GM18511 (cell line): ENCODE results near the gene HMMR.
"Not testable (repeated sequence)": the region's sequence is repeated elsewhere in the genome, so short reads cannot be mapped to it uniquely, and the experiment has no call there.

Experiments used
- ATAC-seq: cut with Tn5 transposase; IDR thresholded peaks from one replicate; pipeline ENCODE4 v1.9.1; 2021; ENCODE audit warnings: mild to moderate bottlenecking, moderate library complexity; ENCODE audit not compliant: unreplicated experiment

The HMMR gene

DNA sequence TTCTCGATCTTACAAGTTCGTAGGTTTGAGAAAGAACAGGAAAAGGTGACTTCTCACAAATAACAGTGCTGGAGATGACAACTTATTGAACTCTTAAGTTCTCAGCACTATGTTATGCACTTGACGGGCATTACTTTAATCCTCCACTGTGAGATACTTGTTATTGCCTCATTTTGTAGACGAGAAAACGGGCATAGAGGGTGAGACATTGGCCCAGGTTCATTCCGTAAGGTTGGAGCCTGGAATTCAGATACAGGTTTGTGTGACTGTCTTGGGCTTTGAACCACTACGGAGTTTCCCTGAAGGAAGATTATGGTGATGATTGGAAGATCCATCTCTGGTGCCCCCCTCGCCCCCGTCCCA, 45.6 kb downstream of the HMMR start:
- peak; percentile 16 for ATAC-seq

DNA sequence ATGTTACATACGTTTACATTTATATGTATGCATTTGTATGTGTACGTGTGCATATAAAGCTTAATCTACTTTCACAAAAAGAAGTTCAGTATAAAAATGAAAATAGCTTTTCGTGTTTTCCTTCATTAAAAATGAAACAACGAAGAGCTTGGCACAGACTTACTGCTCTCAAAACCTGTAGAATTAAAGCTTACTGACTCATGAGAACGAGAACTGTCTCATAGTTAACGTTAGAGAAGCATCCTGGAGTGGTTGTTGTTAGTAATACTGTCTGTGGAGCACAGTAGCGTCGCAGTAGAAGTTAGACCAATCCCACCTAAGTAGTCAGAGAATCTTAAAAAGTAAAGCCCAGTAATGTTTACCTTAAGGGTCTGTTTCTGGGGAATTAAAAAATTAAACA, 46.3 kb downstream of the HMMR start:
- no peak for ATAC-seq

DNA sequence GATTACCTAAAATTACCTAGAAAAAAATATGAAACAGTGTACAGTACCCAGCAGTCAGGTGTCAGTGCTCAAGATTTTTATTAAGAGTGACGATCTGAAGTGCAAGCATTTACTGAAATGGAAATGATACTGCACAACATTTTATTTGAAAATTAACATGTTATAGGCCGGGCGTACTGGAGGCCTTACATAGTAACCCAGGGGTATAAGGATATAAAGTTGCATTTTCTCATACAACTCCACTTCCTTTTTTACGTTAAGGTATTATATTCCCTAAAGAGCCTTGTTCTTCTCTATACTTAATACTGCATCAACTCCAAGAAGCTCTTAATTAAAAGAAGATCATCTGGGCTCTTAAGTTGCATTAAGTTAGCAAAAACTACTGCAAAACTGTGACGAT, 48.3 kb downstream of the HMMR start:
- ATAC-seq: no peak

DNA sequence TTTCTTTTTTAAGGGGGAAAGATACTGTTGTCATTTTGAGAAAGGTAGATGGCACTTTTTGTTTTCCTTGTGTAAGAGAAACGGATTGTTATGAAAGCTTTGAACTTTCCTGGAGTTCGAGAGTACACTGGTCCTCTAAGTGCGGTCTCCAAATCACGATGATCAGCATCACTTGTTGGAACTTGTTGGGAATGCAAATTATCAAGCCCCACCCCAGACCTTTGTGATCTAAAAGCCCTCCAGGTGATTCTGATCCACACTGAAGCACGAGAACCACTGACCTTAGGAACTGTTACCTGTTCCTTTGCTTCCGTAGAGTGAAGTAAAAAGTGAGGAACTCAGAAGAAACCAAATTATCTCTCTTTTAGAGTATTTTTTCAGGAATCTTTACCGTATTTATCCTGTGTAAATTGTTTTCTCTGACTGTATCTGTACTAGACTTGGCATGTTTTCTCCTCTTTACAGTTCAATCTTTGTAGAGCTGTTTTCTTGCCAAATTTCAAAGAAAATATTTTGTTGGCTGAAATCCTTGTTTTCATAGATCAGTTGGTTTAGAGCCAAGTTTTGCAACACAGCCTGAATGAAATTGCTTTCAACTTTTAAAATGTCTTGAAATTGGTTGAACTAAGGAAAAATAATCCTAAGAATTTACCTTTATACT, 49.0 kb downstream of the HMMR start:
- no peak for ATAC-seq

DNA sequence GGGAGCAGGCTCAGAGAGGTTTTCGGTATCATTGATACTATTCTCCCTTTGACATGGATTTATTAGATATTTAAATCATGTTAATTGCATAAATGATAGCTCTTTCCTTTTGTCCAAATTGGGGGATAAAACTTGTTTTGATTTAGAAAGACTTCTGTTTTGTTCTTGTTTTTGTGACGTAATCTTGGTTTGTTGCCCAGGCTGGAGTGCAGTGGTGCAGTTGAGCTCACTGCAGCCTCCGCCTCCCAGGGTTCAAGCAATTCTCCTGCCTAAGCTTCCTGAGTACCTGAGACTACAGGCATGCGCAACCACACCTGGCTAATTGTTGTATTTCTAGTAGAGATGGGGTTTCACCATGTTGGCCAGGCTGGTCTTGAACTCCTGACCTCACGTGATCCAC, 52.1 kb downstream of the HMMR start:
- no peak for ATAC-seq

DNA sequence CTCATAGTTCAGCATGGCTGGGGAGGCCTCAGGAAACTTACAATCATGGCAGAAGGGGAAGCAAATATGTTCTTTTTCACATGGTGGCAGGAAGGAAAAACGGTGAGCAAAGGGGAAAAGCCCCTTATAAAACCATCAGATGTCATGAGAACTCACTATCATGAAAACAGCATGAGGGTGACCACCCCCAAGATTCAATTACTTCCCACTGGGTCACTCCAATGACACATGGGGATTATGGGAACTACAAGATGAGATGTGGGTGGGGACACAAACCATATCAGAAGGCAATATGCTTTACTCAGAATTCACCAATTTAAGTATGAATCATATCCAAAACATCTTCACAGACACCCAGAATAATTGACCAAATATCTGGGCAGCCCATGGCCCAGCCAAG, 64.7 kb downstream of the HMMR start:
- ATAC-seq: no peak

DNA sequence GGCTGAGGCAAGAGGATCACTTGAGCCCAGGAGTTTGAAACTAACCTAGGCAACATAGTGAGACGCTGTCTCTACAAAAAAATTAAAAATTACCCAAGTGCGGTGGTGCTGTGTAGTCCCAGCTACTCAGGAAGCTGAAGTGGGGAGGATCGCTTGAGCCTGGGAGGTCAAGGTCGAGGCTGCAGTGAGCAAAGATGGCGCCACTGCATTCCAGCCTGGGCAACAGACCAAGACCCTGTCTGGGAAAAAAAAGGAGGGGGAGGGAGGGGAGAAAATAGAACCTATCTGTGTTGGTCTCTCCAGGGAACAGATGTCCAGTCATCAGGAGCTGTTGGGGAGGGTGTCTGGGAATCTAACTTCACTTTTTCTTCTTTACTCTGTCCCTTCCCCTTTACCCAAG, 69.3 kb downstream of the HMMR start:
- no peak for ATAC-seq

DNA sequence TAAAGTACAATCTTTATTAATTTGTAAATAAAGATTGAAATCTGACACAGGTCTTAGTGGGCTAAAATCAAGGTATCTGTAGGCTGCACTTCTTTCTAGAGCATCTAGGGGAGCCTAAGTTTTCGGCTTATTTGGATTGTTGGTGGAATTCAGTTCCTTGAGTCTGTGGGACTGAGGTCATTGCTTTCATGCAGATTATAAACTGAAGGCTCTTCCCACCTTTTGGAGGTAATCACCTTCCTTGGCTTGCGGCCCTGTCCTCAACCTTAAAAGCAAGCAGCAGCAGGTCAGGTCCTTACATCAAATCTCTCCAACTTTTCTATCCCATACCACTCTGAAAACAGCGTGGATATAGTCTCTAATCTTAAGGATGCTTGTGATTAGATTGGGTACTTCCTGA, 70.8 kb downstream of the HMMR start:
- ATAC-seq: no peak

DNA sequence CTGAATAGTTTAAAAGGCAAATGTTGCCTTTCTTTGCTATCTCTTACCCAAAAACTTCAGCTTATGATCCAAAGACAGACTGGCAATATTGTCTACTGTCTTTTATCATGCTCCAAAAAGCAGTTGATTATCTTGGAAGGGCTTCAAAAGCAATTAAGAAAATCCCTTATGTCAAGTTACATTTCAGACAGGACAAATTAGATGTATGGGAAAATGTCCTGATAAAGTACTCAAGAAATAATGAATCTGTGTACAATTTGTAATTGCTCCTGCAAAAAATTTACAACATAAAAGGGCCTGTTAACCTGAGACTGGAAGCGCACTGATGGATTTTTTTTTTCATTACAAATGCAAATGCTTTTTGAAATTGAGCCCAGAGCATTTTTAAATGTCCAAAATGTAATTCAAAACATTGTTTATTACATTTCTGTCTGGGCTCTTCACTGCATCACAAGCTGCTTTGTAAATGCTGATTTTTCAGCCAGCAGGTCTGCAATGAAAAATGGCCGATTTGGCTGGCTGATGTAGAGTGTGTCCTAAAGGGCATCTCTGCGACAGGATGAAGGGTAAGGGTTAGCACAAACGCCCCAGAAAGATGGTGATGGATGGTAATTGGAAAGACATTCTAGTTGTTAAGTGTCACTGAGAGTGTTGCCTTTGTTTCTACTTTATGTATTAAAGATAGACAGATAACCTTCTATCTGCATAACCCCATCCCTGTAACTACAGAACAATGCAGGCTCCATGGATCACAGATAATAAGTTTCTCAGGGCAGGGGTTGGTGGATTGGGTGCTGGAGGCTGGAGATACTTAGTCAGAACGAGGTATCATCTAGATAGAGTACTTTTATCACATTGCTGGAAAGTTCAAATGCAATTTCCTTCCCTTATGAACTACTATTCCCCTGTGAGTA, 72.0 kb downstream of the HMMR start:
- ATAC-seq: no peak

DNA sequence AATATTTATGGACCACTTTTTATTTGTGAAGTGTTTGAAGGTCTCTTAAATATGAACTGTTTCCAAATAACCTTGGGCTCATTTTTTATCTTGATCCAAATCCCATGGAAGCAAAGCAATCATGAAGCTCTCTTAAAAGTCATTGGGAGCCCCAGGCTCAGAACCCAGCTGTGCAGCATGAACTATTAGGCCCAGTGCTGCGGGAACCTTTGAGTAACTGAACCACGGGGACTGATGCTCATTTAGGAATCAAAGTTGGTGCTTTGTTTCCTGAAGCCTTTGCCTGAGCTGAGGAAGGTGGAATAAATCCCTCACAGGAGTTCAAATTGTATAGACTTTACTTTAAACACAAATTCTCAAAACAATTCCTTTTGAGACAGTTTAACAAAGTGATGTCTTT, 72.8 kb downstream of the HMMR start:
- ATAC-seq: no peak

DNA sequence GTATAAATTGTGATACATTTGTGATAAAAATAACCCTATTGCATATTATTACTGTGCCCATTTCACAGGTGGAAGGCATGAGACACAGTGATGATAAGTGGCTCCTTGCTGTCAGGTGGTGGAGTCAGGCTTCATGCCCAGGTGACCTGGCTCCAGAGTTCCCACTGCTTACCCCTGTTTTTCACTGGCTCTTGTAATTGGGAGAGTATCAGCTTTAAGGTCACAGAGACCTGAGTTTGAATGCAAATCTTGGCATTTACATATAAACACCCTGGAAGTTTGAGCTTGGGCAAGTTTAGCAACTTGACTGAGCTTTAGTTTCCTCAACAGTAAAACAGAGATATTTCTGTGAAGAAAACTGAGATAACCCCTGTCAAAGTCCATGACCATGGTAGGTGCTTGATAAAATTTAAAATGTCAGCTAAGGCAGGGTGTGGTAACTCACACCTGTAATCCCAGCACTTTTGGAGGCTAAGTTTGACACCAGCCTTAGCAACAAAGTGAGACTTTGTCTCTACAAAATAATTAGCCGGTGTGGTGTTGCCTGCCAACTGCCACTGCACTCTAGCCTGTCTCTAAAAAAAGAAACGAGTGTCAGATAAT, 74.2 kb downstream of the HMMR start:
- ATAC-seq: peak; percentile 36

DNA sequence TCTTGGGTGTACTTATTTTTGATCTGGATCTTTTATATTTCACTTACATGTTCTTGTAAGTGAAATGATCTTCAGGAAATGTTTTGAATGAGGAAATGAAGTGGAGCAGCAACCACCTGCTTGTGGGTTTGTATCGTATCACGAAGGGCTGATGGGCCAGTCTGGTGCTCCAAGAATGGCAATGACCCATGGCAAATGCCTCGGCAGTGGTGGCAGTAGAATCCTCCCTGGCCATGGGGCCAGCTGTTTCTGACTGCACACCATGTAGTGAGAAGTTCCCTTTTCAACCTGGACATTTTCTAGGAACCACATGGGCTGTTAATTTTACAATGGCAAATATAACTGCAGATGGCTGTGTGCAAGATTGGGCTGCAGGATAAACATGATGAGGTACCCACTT, 74.9 kb downstream of the HMMR start:
- ATAC-seq: peak; percentile 51

DNA sequence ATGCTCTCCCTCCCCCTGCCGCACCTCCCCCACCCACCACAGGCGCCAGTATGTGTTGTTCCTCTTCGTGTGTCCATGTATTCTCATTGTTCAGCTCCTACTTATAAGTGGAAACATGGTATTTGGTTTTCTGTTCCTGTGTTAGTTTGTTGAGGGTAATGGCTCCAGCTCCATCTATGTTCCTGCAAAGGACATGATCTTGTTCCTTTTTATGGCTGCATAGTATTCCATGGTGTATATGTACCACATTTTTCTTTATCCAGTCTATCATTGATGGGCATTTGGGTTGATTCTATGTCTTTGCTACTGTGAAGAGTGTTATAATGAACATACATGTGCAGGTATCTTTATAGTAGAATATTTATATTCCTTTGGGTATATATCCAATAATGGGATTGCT, 76.0 kb downstream of the HMMR start:
- not testable (repeated sequence) for ATAC-seq

DNA sequence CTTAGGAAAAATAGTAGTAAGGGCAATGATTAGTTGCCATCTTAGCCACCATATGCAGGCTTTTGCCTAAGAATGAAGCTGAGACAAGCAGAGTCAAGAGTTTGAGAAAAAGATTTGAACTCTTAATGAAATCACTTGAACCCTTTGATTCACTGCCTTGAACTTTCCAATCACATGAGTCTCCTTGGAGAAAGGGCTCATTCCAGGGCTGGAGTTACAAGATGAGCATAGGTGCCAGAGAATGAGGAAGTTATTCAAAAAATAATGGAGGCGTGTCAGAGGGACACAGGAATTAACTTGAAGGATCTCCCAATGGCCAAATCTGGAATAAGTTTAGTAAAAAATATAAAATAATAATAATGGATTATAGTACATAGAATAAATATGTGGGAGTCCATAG, 80.3 kb downstream of the HMMR start:
- ATAC-seq: no peak
